Activated CD8-positive, alpha-beta memory T cell treated with anti-CD3 and anti-CD28 coated beads, Interleukin-2, amount 10 ng/mL, durations not matched to agents 7 days and 5 days (primary cell): Measurements from ENCODE around the gene CLIC3. TPM values are rescaled to one million over a fixed set of nuclear protein-coding genes. Genes with fewer than 3 reads are reported as not detected.

Experiments
- ATAC-seq: fragments of 150-1000 bp; cut with Tn5 transposase; one replicate; pipeline ENCODE4 v1.10.0; 2021; ENCODE audit warnings: moderate library complexity
- CTCF ChIA-PET: fragments of 350-600 bp; sonication (Branson Sonifier 250); formaldehyde crosslinking; loops from one replicate; lab custom pipeline; 2021; ENCODE audit warnings: antibody characterized with exemption; lab: Charles Lee
- DNase-seq: peaks from one replicate; pipeline ENCODE4 v3.0.0-alpha.2; 2020
- H3K27ac Mint-ChIP-seq: one replicate; pipeline ENCODE4 v1.8.0; 2021; ENCODE audit warnings: mild to moderate bottlenecking, mixed read lengths
- H3K27me3 Mint-ChIP-seq: one replicate; pipeline ENCODE4 v1.8.0; 2021; ENCODE audit warnings: mixed read lengths
- H3K36me3 Mint-ChIP-seq: one replicate; pipeline ENCODE4 v1.8.0; 2021; ENCODE audit warnings: mild to moderate bottlenecking, mixed read lengths
- H3K4me1 Mint-ChIP-seq: one replicate; pipeline ENCODE4 v1.8.0; 2021; ENCODE audit warnings: mixed read lengths
- H3K4me3 Mint-ChIP-seq: one replicate; pipeline ENCODE4 v1.8.0; 2021; ENCODE audit warnings: mild to moderate bottlenecking, moderate library complexity, mixed read lengths
- H3K9me3 Mint-ChIP-seq: one replicate; pipeline ENCODE4 v1.8.0; 2022; ENCODE audit warnings: low read depth, mixed read lengths
- total RNA-seq, 2 experiments: library from RNA; stranded (reverse); gene quantifications; one replicate each; pipeline ENCODE4 v1.2.3, GENCODE V29; 2021

The CLIC3 gene
- total RNA-seq, 2 experiments from 2014 or later: 3.8 to 7.8 TPM

DNA sequence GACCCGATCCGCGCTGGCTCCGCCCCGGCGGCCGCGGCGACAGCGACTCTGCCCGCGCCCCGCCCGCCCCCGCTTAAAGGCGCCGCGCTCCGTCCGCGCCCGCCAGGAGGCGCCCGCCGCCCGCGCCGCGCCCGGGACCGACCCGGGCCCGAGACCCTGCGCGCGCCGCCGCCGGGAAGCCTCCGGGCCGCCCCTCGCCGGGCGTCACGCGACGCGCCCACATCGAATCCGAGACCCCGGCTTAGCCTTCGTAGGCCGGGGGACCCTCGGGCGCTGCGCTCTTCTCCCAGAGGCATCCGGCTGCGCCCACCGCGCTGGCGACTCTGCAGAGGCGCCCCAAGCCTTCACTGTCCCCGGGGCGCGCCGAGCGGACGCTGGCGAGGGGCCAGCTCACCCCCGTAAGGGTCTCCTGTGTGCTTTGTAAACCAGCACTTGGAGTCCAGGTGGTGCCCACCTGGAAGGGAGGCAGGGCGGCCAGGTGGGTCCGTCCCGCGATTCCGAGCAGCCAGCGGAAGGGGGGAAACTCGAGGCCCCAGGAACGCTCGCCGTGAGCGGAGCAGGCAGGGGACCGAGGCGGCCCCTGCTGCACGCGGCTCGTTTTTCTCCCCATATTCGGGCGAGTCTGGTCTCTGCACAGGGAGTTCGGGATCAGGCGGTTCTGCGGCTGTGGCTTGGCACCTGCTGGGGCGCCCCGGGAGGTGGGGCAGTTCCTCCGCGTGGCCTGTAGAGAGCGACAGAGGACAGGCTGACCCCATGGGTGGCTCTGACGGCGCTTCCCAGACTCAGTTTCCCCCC is 32.1 kb upstream of the CLIC3 start:
- Mint-ChIP-seq H3K36me3 (no peaks in the 10 kb centered on the region), H3K27me3 (peaks cover 3% of the 10 kb centered on the region), H3K4me1 (peaks cover 57% of the 10 kb centered on the region), H3K4me3 (peak overlapping the region; percentile 65), H3K27ac (peak overlapping the region; percentile 90), H3K9me3 (no peaks in the 10 kb centered on the region)
- CTCF ChIA-PET: interaction anchor here (0.9 to 11.9 kb wide), 43 partner anchors 8 to 300 kb away, joined by 3 to 234 read pairs (median 7); partner anchors contain the start of genes AJM1, C8G, CLIC3 and FBXW5
- peak; percentile 80 for DNase-seq
- ATAC-seq: peak; percentile 74

DNA sequence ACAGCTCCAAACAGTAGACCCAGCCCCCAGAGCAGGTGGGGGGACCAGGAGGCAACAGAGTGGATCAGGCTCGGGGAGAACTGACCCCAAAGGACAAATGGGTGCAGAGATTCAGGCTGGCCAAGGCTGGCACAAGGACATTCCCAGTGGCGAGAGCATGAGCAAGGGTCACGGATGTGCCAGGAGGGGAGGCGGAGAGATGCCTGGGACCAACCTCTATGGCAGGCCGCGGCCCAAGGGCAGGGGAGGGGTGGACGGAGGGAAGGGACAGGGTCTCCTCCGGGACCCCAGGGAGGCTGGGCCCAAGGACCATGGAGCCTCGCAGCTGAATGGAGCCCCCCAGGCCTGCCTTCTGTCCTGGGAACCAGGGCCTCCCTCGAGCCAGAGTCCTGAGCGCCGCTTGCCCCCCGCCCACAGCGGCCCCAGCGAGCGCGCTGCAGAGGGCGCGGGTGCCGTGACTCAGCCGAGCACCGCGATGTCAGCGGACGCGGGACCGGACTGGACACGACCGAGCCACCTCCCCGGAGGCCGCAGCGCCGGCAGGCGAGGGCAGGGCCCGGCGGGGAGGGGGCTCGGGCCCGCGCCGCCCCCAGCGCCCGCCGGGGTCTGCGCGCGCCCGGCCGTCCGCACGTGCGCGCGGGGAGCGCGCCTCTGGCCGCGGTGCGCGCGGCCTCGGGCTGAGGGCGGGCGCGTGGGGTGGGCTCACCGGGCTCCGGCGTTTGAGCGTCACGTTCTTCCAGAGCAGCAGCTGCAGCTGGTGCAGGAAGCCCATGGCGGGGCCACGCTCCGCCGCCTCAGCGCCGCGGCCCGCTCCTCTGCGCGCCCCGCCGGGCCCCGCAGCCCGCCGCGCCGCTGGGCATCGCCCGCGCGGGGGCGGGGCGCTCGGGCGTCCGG is 31.2 kb upstream of the CLIC3 start, which contains the start of gene ABCA2:
ABCA2 (minus strand) TSS at position 869 of the 894 bp plus-strand sequence; CDS start at position 772, 97 bp downstream.
- no peaks in the 10 kb centered on the region for H3K36me3 Mint-ChIP-seq
- H3K27ac Mint-ChIP-seq: peak within 1 kb of the TSS; percentile 90
- H3K4me3 Mint-ChIP-seq: peak within 1 kb of the TSS; percentile 72
- peaks cover 52% of the 10 kb centered on the region for H3K4me1 Mint-ChIP-seq
- DNase-seq: no peak
- CTCF ChIA-PET: interaction anchor here (1.2 to 11.9 kb wide), 18 partner anchors 8 to 242 kb away, joined by 4 to 234 read pairs (median 14); partner anchors contain the start of genes AJM1, C8G, CLIC3 and FBXW5
- peaks cover 3% of the 10 kb centered on the region for H3K27me3 Mint-ChIP-seq
- H3K9me3 Mint-ChIP-seq: no peaks in the 10 kb centered on the region
- ATAC-seq: no peak

GRCh38 chr9:137026828-137027227 is 30.5 kb upstream of the CLIC3 start:
- Mint-ChIP-seq H3K4me3 (peak overlapping the region; percentile 72), H3K4me1 (peaks cover 48% of the 10 kb centered on the region), H3K36me3 (no peaks in the 10 kb centered on the region), H3K27me3 (peaks cover 3% of the 10 kb centered on the region), H3K9me3 (no peaks in the 10 kb centered on the region), H3K27ac (no peak overlapping the region)
- ATAC-seq (no peak), DNase-seq (no peak)
- CTCF ChIA-PET: interaction anchor here (1.5 to 11.9 kb wide), 6 partner anchors 9 to 82 kb away, joined by 3 to 234 read pairs (median 46); partner anchors contain the start of genes C8G, CLIC3, FBXW5 and NPDC1

DNA sequence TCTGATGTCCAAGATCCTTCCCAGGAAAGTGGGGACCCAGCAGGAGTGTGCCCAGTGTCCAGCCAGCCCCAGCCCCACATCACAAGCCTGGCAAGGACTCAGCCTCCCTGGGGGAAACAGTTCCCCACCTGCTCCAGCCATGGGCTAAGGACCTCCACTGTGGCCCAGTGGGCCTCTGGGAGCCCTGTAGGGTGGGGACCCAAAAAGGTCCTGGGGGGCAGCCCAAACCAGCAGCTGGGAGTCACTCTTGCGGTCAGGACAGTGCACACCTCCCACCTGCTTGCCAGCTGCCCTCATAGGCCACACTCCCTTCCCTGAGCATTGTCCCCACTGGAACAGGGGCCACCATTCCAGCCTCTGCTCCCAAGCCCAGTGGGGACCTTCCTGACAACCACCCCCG is 30.0 kb upstream of the CLIC3 start:
- H3K4me1 Mint-ChIP-seq: peaks cover 45% of the 10 kb centered on the region
- CTCF ChIA-PET: interaction anchor here (1.5 to 11.9 kb wide), 6 partner anchors 10 to 81 kb away, joined by 3 to 234 read pairs (median 46); partner anchors contain the start of genes C8G, CLIC3, FBXW5 and NPDC1

DNA sequence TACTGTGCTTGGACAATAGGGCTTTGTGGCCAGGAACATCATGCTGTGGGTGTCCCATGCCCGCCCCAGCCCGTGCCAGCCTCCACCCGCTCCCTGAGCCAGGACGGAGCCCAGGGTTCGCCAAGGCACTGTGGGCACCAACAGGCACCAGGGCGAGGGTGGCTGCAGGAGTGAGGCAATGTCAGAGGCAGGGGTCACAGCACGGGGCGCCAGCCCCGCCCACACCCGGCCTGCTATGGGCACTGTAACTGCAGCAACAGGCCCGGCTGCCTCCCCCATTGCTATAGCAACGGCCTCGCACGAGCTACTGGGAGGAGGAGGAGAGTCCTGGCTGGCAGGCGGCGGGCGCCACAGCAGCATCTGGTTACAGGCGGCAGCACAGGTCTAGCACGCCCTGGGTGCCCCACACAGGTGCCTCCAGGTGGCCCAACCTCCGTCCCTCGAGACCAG is 29.2 kb upstream of the CLIC3 start:
- H3K27me3 Mint-ChIP-seq: peaks cover 3% of the 10 kb centered on the region
- peaks cover 39% of the 10 kb centered on the region for H3K4me1 Mint-ChIP-seq
- H3K4me3 Mint-ChIP-seq: no peak overlapping the region
- DNase-seq (no peak), ATAC-seq (no peak)
- no peaks in the 10 kb centered on the region for H3K36me3 Mint-ChIP-seq
- no peaks in the 10 kb centered on the region for H3K9me3 Mint-ChIP-seq
- no peak overlapping the region for H3K27ac Mint-ChIP-seq
- CTCF ChIA-PET: interaction anchor here (0.8 to 11.9 kb wide), 8 partner anchors 10 to 81 kb away, joined by 3 to 234 read pairs (median 10); partner anchors contain the start of genes C8G, CLIC3, FBXW5 and NPDC1

More for the DNA sequence above, 30.0 kb upstream of the CLIC3 start:
- DNase-seq: no peak
- no peak overlapping the region for H3K4me3 Mint-ChIP-seq
- no peaks in the 10 kb centered on the region for H3K36me3 Mint-ChIP-seq
- H3K27ac Mint-ChIP-seq: no peak overlapping the region
- H3K9me3 Mint-ChIP-seq: no peaks in the 10 kb centered on the region
- ATAC-seq: no peak
- peaks cover 3% of the 10 kb centered on the region for H3K27me3 Mint-ChIP-seq

DNA sequence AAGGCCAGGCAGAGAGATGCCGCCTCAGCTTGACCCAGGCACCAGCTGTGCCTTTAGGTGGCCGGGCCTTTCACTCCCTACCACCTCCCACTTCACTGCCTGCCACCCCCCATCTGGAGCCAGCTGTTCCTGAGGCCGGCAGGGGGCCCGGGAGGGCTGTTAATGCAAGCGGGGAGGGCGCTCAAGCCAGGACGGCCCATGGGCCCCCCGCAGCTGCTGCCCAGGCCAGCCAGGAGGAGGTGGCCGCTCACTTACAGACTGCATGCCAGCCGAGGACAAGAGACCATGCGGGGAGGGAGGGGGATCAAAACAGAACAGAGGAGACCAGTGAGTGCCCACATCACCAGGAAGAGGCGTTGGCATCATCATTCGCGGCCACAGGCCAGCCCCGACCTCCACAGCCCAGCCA is 27.2 kb upstream of the CLIC3 start:
- CTCF ChIA-PET: interaction anchor here (9.7 to 10.2 kb wide), 2 partner anchors 12 to 44 kb away, joined by 79 to 98 read pairs; partner anchors contain the start of gene SAPCD2
- ATAC-seq: no peak
- Mint-ChIP-seq H3K27ac (no peak overlapping the region), H3K9me3 (no peaks in the 10 kb centered on the region), H3K27me3 (peaks cover 3% of the 10 kb centered on the region), H3K4me3 (no peak overlapping the region), H3K36me3 (no peaks in the 10 kb centered on the region), H3K4me1 (peaks cover 21% of the 10 kb centered on the region)
- no peak for DNase-seq

DNA sequence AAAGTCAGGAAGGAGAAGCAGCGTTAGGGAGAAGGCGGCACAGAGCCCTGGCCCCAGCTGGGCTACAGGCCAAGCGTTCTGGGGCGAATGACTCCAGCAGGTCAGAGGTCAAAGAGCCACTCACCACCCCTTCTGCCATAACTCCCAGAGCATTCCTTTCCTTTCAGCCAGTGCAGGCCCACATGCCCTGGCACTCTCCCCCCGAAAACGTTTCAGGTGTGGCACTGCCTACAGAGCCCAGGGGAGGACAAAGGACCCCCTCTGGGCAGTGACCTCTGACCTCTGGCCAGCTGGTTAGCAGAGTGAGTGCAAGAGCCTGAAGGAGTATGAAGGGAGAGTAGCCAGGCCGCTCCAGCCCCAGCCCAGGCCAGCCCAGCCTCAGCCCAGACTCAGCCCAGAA is 26.8 kb upstream of the CLIC3 start:
- ATAC-seq (no peak), DNase-seq (no peak)
- Mint-ChIP-seq H3K4me1 (peaks cover 20% of the 10 kb centered on the region), H3K4me3 (no peak overlapping the region), H3K27ac (no peak overlapping the region), H3K36me3 (no peaks in the 10 kb centered on the region), H3K27me3 (peaks cover 3% of the 10 kb centered on the region), H3K9me3 (no peaks in the 10 kb centered on the region)
- CTCF ChIA-PET: interaction anchor here (1.4 to 10.2 kb wide), 3 partner anchors 13 to 47 kb away, joined by 4 to 98 read pairs (median 79); partner anchors contain the start of gene SAPCD2

DNA sequence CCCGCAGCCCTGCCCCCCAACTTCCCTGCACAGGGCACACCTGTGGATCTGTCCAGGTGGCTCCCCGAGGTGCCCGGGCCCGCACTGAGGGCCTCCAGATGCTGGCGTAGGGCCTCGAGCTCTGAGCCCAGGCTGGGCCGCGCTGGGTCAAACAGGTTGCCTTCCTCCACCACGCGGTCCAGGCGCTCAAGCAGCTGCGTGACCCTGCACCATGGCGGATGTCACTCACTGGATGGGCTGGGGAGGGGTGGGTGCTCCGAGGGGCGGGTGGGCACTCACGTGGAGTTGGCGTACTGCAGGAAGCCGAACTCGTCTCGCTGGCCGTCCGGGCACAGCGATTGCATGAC is 26.3 kb upstream of the CLIC3 start:
- Mint-ChIP-seq H3K27ac (no peak overlapping the region), H3K4me1 (peaks cover 20% of the 10 kb centered on the region), H3K36me3 (no peaks in the 10 kb centered on the region), H3K9me3 (no peaks in the 10 kb centered on the region), H3K4me3 (no peak overlapping the region), H3K27me3 (peaks cover 3% of the 10 kb centered on the region)
- no peak for ATAC-seq
- CTCF ChIA-PET: interaction anchor here (0.6 to 10.2 kb wide), 5 partner anchors 13 to 214 kb away, joined by 3 to 98 read pairs (median 4); partner anchors contain the start of gene SAPCD2
- no peak for DNase-seq

- DNase-seq (peak; percentile 87), ATAC-seq (peak; percentile 85)
- no peak overlapping the region for H3K27ac Mint-ChIP-seq
- H3K9me3 Mint-ChIP-seq: no peaks in the 10 kb centered on the region
- H3K27me3 Mint-ChIP-seq: peaks cover under 1% of the 10 kb centered on the region
- no peak overlapping the region for H3K4me3 Mint-ChIP-seq
- peaks cover 18% of the 10 kb centered on the region for H3K4me1 Mint-ChIP-seq
- CTCF ChIA-PET: interaction anchor here (0.6 to 9.7 kb wide), 5 partner anchors 14 to 214 kb away, joined by 3 to 79 read pairs (median 4); no protein-coding TSS in a partner anchor
- H3K36me3 Mint-ChIP-seq: no peaks in the 10 kb centered on the region
These were observed 25.8 kb upstream of the CLIC3 start for GRCh38 chr9:137021979-137022661.

DNA sequence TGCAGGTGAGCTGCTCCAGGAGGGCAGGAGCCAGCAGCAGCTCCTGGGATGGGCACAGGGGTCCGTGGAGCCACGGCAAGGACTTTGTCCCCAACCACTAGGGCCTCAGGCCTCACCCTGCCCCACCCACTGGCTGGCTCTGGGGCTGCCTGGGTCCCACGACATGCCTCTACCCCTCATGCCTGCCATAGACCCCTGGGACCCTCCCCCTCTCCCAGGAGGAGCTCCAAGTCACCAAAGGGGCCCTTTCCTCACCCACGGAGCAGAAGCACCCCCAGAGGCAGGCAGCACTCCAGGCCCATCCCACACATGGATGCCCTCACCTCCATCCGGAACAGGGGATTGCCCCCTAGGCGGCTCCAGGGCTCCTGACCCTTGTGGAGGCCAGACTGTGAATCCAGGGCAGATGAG is 25.2 kb upstream of the CLIC3 start:
- Mint-ChIP-seq H3K27me3 (no peaks in the 10 kb centered on the region), H3K4me1 (peaks cover 16% of the 10 kb centered on the region), H3K4me3 (no peak overlapping the region), H3K27ac (no peak overlapping the region), H3K9me3 (no peaks in the 10 kb centered on the region), H3K36me3 (no peaks in the 10 kb centered on the region)
- CTCF ChIA-PET: interaction anchor here (0.7 to 9.7 kb wide), 9 partner anchors 8 to 233 kb away, joined by 3 to 79 read pairs (median 4); partner anchors contain the start of gene ABCA2
- DNase-seq: no peak
- ATAC-seq: no peak

- Mint-ChIP-seq H3K4me3 (no peak overlapping the region), H3K27ac (no peak overlapping the region), H3K4me1 (peaks cover 14% of the 10 kb centered on the region), H3K36me3 (no peaks in the 10 kb centered on the region), H3K9me3 (no peaks in the 10 kb centered on the region), H3K27me3 (no peaks in the 10 kb centered on the region)
- CTCF ChIA-PET: interaction anchor here (0.7 to 9.7 kb wide), 8 partner anchors 8 to 233 kb away, joined by 3 to 79 read pairs (median 4); partner anchors contain the start of genes ABCA2 and FUT7
- DNase-seq (no peak), ATAC-seq (no peak)
These were observed 24.6 kb upstream of the CLIC3 start for GRCh38 chr9:137020771-137021567.
